Measurements from ENCODE around the gene CAST.
"Not testable (repeated sequence)": the region's sequence is repeated elsewhere in the genome, so short reads cannot be mapped to it uniquely, and the experiment has no call there.

Gene CAST

GRCh38 chr5:96716007-96716406 lies 53.8 kb downstream of the CAST start:
- DNase-seq = peak; percentile 15

GRCh38 chr5:96716716-96717115 lies 54.5 kb downstream of the CAST start:
- no peak for DNase-seq

GRCh38 chr5:96717874-96718273 lies 55.7 kb downstream of the CAST start:
- peak; percentile 59 for DNase-seq

- peak; percentile 94 for DNase-seq
These were observed 56.5 kb downstream of the CAST start for GRCh38 chr5:96718635-96719077.

GRCh38 chr5:96720408-96720807 lies 58.2 kb downstream of the CAST start:
- DNase-seq = peak; percentile 47

- DNase-seq = peak; percentile 78
These were observed 59.3 kb downstream of the CAST start for GRCh38 chr5:96721351-96721977.

- no peak for DNase-seq
These were observed 63.1 kb downstream of the CAST start for GRCh38 chr5:96725257-96725656.

GRCh38 chr5:96726802-96727201 lies 64.6 kb downstream of the CAST start:
- peak; percentile 46 for DNase-seq

- peak; percentile 11 for DNase-seq
These were observed 67.0 kb downstream of the CAST start for GRCh38 chr5:96729156-96729555.

GRCh38 chr5:96730586-96730985 lies 68.4 kb downstream of the CAST start:
- peak; percentile 80 for DNase-seq

- DNase-seq = peak; percentile 82
These were observed 71.8 kb downstream of the CAST start for GRCh38 chr5:96733771-96734500.

- DNase-seq = no peak
These were observed 72.7 kb downstream of the CAST start for GRCh38 chr5:96734871-96735325.

- DNase-seq = no peak
These were observed 74.8 kb downstream of the CAST start for GRCh38 chr5:96736937-96737336.

GRCh38 chr5:96741106-96741505 lies 78.9 kb downstream of the CAST start:
- no peak for DNase-seq

GRCh38 chr5:96741891-96742309 lies 79.7 kb downstream of the CAST start:
- no peak for DNase-seq

- DNase-seq = no peak
These were observed 80.4 kb downstream of the CAST start for GRCh38 chr5:96742538-96742937.

GRCh38 chr5:96743065-96743768 lies 81.0 kb downstream of the CAST start:
- peak; percentile 21 for DNase-seq

GRCh38 chr5:96743805-96744204 lies 81.6 kb downstream of the CAST start:
- DNase-seq = no peak

GRCh38 chr5:96744218-96744617 lies 82.0 kb downstream of the CAST start:
- not testable (repeated sequence) for DNase-seq

GRCh38 chr5:96745025-96745424 lies 82.8 kb downstream of the CAST start:
- no peak for DNase-seq

- peak; percentile 12 for DNase-seq
These were observed 83.8 kb downstream of the CAST start for GRCh38 chr5:96745844-96746531.

GRCh38 chr5:96747720-96748119 lies 85.5 kb downstream of the CAST start:
- DNase-seq = no peak
